ENCODE data around the gene ZNF785.

Gene ZNF785

GRCh38 chr16:30555315-30556124 is 30.0 kb downstream of the ZNF785 start:
- TF ChIP-seq ZFX (IDR thresholded peaks at IDR 0.05) (no peak), CTCF (conservative IDR thresholded peaks at IDR 0.05) (no peak)
- H3K27ac ChIP-seq, result peak overlapping the region; percentile 94; the same call in 1 of the 2 replicates

GRCh38 chr16:30554557-30555314 is 30.8 kb downstream of the ZNF785 start:
- no peak for TF ChIP-seq CTCF (conservative IDR thresholded peaks at IDR 0.05)
- no peak for TF ChIP-seq ZFX (IDR thresholded peaks at IDR 0.05)
- no peak overlapping the region for H3K27ac ChIP-seq

DNA sequence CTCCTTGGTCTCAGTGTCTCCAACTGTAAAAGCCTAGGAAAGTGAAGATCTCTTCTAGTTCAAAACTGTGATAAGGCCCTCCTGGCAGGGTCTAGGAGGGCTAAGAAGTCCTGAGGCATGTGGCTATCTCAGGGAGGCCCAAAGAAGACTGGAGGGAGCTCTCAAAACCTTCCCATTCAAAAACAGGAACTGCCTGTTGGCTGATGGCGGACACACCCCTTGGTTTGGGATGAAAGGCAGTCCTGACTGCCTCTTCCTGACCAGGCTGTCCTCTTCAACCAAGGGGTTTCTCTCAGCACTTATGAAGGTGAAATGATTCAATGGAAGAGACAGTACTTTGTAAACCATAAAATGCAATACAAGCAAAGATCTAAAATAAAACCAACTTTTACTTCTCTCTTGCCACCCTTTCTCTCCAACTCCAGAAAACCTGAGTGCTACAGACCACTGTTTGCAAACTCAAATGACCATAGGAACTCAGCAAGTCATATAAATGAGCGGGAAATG is 32.1 kb downstream of the ZNF785 start:
- TF ChIP-seq CTCF (conservative IDR thresholded peaks at IDR 0.05) (no peak), ZFX (IDR thresholded peaks at IDR 0.05) (no peak)

DNA sequence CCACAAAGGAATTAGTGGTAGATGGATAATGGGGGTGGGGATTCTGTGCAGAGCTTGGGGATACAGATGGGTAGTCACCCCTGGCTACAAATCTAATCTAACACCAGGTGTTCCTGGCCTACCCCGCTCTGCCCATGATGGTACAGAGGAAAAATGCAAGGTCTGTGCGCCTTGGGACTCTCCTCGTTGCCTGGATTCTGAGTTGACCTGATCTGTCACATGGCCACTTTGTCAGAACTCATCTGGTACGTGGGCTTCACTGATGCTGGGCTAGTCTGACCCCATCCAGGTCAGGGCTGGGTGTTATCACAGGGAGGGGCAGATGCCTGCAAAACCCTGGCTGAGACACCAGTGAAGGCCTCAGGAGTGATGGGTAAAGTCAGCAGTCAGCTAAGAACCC is 32.5 kb downstream of the ZNF785 start:
- TF ChIP-seq CTCF (conservative IDR thresholded peaks at IDR 0.05) (no peak), ZFX (IDR thresholded peaks at IDR 0.05) (no peak)

More for the DNA sequence above, 32.1 kb downstream of the ZNF785 start:
- no peak overlapping the region for H3K27ac ChIP-seq

DNA sequence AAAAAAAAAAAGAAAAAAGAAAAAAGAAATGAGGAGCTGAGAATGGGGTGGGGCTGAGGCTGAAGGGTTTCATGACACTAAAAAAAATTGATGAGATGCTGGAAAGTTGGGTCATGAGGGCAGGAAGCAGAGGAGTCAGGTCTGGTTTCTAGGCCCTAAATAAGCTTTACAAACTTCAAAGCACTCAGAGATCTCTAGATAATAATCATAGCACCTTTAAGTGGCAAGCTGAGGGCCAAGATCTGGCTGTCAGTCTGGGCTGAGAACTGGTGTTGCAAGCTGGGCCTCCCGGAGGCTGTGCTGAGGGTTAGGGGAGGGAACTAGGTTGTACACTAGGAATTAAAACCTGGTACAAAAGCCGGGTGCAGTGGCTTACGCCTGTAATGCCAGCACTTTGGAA is 33.7 kb downstream of the ZNF785 start:
- no peak for TF ChIP-seq CTCF (conservative IDR thresholded peaks at IDR 0.05)
- no peak for TF ChIP-seq ZFX (IDR thresholded peaks at IDR 0.05)
- H3K27ac ChIP-seq, result no peak overlapping the region

More for the DNA sequence above, 32.5 kb downstream of the ZNF785 start:
- no peak overlapping the region for H3K27ac ChIP-seq

DNA sequence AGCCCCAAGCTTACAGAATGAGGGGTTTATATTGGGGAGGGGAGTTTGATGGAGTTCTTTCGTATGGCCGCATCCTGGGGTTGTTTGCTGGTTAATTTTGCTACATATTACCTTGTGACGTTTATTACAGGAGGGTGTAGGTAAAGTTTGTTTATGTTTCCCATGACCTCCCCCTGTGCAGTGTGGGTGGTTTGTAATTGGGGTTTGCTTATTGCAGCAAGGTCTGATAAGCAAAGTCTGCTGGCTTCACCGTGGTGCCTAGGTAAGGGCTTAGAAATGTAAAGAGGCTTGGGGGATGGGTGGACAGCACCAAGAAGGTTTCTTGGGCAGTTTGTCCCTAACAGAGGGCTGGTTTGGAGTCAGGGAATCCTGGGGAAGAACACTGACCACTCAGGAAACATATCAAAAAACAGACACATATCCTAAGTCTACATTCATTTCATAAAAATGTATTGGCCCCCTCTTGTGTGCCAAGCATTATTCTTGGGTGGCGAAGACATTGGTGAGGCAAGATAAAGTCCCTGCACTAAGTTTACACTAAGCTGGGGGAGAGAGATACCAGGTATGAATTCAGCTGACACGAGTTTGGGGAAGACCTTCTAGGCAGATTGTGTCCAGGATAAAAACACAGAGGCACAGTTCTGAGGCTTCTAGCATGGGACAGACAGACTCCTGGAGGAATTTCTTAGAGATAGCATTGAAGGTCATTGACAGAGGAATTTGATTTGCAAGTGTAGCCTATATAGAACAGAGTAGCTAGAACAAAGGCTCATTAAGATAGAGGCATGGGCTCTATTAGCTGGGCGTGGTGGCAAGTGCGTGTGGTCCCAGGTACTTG is 36.9 kb downstream of the ZNF785 start:
- TF ChIP-seq CTCF (conservative IDR thresholded peaks at IDR 0.05) (no peak), ZFX (IDR thresholded peaks at IDR 0.05) (no peak)
- no peak overlapping the region for H3K27ac ChIP-seq
